ENCODE data around the gene FGFBP3. TPM values are rescaled to one million over a fixed set of nuclear protein-coding genes. Genes with fewer than 3 reads are reported as not detected.

Gene FGFBP3
- polyA plus RNA-seq, 1 donor = 1.9 TPM

DNA sequence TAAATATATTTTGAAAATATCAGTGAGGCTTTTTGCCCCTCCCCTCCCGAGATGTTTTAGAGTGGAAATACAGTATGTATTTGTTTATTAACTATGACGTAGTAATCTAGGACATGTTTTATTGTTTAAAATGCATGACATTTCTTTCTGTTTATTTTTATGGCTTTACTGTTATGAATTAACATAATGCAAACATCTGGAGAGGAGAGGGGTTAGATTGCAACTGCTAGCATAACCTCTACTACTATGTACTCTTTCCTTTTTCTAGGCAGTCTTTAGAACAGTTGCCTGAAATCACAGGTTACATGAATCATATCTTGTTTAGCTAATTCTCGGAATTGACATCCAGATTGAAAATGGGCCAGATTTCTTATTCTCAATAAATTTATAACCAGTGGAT, 21.7 kb upstream of the FGFBP3 start:
- no peak overlapping the region for H3K4me3 ChIP-seq (ENCODE audit: low read length)
- 63% methylated on average over 2 of the region's 3 CpGs for whole genome bisulfite sequencing (ENCODE audit: insufficient coverage, low lambda C conversion rate)
- H3K9me3 ChIP-seq (ENCODE audit: control insufficient read depth, low read depth, low read length) = no peaks in the 10 kb centered on the region
- no peaks in the 10 kb centered on the region for H3K4me1 ChIP-seq (ENCODE audit: control insufficient read depth, insufficient read depth, low read length)
- H3K27ac ChIP-seq (ENCODE audit: low read length) = no peak overlapping the region
- H3K27me3 ChIP-seq (ENCODE audit: control insufficient read depth, insufficient read depth, low read length) = no peaks in the 10 kb centered on the region
- H3K36me3 ChIP-seq (ENCODE audit: control insufficient read depth, insufficient read depth, low read length) = peaks cover 18% of the 10 kb centered on the region
- DNase-seq = no peak

DNA sequence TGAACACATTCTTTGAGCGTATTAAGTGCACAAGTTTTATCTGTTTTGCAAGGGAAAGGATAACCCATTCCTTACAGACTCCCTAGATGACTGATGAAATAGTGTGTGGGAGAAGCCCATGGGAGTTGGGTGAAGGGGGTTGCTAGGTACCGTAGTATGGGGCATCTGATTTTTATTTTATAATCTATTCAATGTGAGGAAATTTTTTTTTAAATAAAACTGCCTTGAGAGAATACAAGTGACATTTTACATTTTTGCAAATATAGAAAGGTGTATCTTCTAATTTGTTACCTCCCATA, 15.7 kb upstream of the FGFBP3 start:
- Histone ChIP-seq H3K4me1 (ENCODE audit: control insufficient read depth, insufficient read depth, low read length) (peaks cover 3% of the 10 kb centered on the region), H3K27me3 (ENCODE audit: control insufficient read depth, insufficient read depth, low read length) (no peaks in the 10 kb centered on the region), H3K36me3 (ENCODE audit: control insufficient read depth, insufficient read depth, low read length) (peaks cover 3% of the 10 kb centered on the region), H3K4me3 (ENCODE audit: low read length) (peak overlapping the region; percentile 84), H3K27ac (ENCODE audit: low read length) (no peak overlapping the region), H3K9me3 (ENCODE audit: control insufficient read depth, low read depth, low read length) (peaks cover under 1% of the 10 kb centered on the region)
- no peak for DNase-seq
- 20% methylated on average over 1 of the region's 2 CpGs for WGBS (ENCODE audit: insufficient coverage, low lambda C conversion rate)

DNA sequence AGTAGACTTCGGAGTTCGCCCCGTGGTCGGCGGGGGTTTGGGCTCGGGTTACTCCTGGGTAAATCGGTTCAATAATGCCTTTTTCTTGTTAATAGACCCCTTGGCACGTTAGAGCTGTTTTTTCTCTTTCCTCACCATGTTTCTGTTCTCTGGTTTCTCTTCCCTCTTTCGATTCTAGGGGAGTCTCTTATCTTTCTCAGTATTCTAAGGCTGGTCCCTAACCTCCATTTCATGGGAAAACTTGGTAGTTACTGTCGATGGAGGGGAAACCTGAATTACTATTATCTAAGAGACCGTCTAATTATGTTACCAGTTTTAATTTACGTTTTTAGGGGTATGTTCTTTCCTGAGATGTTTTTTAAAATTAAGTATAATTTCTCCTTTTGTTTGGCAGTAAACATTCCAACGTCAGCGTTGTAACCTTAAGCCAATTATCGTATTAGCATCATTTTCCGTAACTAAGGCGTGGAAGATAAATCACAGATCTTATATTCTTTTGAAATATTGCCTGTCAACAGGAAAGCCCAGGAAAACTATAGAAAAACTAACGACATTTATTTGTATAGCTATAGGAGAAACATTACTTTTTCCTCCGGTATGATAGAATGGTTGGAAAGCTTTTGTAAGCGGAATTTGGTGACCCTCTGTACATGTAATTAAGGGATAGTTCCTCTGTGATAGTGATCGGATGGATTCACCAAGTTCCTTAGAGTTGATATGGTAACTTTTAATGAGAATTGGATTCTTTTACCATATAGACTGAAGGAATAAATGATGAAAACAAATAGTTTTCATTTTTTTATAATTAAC, 15.1 kb upstream of the FGFBP3 start:
- peak in 1 of 2 donors; percentile 9 for DNase-seq
- H3K9me3 ChIP-seq (ENCODE audit: control insufficient read depth, low read depth, low read length) = peaks cover 6% of the 10 kb centered on the region

DNA sequence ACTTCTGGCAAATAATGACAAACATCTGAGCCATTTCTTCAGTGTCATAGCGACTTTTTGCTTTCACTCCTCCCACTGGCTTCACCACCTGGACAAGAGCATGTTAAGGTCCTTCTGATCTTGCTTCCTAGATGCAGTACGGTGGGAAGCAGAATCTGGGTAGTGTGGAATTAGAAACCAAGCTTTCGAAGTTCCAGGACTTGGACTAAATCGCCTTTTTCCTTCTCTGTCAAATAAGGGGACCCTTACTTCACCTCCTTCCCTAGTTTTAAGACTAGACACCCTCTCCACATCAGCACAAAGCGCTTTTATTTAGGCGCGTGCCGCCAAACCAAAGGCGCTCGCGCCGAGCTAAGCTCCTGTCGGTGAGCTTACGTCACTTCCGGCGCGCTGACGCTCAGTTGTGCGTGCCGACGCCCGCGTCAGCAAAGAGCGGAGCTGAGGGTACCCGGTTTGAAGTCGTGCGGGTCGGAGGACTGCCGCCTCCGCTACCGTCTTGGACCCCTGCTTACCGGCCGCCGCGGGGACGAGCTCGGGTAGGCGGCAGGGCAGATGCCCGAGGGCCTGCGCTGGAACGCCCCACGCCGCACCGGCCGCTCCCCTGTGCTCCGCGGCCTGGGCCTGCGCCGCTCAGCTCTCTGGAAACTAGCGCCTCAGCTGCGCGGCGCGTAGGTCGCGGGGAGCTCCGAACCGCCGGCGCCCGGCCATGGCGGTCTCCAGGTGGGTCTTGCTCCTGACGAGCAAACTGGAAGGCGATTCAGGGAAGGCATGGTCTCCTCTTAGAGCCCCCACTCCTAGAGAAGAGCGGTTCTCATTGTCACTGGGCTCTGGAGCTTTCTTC, 14.3 kb upstream of the FGFBP3 start, which contains the start of gene BTAF1:
Gene BTAF1 (plus strand): TSS at position 400 of the 841 bp plus-strand sequence. CDS start 307 bp downstream, at position 707.
- Histone ChIP-seq H3K36me3 (ENCODE audit: control insufficient read depth, insufficient read depth, low read length) (no peaks in the 10 kb centered on the region), H3K4me1 (ENCODE audit: control insufficient read depth, insufficient read depth, low read length) (peaks cover 3% of the 10 kb centered on the region), H3K9me3 (ENCODE audit: control insufficient read depth, low read depth, low read length) (peaks cover 11% of the 10 kb centered on the region)

More for the DNA sequence above, 15.1 kb upstream of the FGFBP3 start:
- 6% methylated on average over 3 of the region's 21 CpGs for WGBS (ENCODE audit: insufficient coverage, low lambda C conversion rate)
- H3K36me3 ChIP-seq (ENCODE audit: control insufficient read depth, insufficient read depth, low read length) = peaks cover 3% of the 10 kb centered on the region
- peak overlapping the region; percentile 85 for H3K27ac ChIP-seq (ENCODE audit: low read length)
- H3K27me3 ChIP-seq (ENCODE audit: control insufficient read depth, insufficient read depth, low read length) = no peaks in the 10 kb centered on the region
- peak overlapping the region; percentile 84 for H3K4me3 ChIP-seq (ENCODE audit: low read length)
- H3K4me1 ChIP-seq (ENCODE audit: control insufficient read depth, insufficient read depth, low read length) = peaks cover 3% of the 10 kb centered on the region

DNA sequence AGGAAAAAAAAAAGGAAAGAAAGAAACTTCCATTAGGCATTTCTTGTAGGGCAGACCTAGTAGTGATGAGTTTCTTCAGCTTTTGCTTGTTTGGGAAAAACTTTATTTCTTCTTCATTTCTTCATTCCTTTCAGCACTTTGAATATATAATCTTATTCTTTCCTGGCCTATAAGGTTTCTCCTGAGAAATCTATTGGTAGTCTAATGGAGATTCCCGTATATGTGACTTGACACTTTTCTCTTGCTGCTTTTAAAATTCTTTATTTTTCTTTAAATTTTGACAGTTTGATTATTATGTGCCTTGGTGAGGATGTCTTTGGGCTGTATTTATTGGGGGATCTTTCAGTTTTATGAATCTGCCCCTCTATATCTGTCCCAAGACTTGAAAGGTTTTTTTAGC, 10.4 kb upstream of the FGFBP3 start:
- no peak for DNase-seq
- Histone ChIP-seq H3K27ac (ENCODE audit: low read length) (no peak overlapping the region), H3K9me3 (ENCODE audit: control insufficient read depth, low read depth, low read length) (peaks cover 11% of the 10 kb centered on the region), H3K4me1 (ENCODE audit: control insufficient read depth, insufficient read depth, low read length) (no peaks in the 10 kb centered on the region), H3K36me3 (ENCODE audit: control insufficient read depth, insufficient read depth, low read length) (no peaks in the 10 kb centered on the region), H3K4me3 (ENCODE audit: low read length) (no peak overlapping the region), H3K27me3 (ENCODE audit: control insufficient read depth, insufficient read depth, low read length) (no peaks in the 10 kb centered on the region)
- 100% methylated on average over 1 of the region's 1 CpG for WGBS (ENCODE audit: insufficient coverage, low lambda C conversion rate)

More for the DNA sequence above, 14.3 kb upstream of the FGFBP3 start, which contains the start of gene BTAF1:
- 0% methylated on average over 1 of the region's 65 CpGs for WGBS (ENCODE audit: insufficient coverage, low lambda C conversion rate)
- Histone ChIP-seq H3K4me3 (ENCODE audit: low read length) (peak within 1 kb of the TSS; percentile 84), H3K27me3 (ENCODE audit: control insufficient read depth, insufficient read depth, low read length) (no peaks in the 10 kb centered on the region), H3K27ac (ENCODE audit: low read length) (peak within 1 kb of the TSS; percentile 85)
- DNase-seq = peak; percentile 96 to 98

DNA sequence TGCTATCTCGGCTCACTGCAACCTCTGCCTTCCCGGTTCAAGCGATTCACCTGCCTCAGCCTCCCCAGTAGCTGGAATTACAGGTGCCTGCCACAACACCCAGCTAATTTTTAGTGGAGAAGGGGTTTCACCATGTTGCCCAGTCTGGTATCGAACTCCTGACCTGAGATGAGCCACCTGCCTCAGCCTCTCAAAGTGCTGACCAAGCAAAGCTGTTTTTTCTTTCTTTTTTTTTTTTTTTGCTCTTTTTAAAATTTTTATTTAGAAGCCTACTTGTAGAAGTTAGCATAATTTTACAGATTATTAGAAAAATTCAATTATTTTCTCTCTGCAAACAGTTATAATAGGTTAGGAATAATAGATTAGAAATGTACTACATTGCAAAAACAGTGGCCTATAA, 1.2 kb upstream of the FGFBP3 start:
- Histone ChIP-seq H3K9me3 (ENCODE audit: control insufficient read depth, low read depth, low read length) (no peaks in the 10 kb centered on the region), H3K4me3 (ENCODE audit: low read length) (no peak overlapping the region), H3K36me3 (ENCODE audit: control insufficient read depth, insufficient read depth, low read length) (no peaks in the 10 kb centered on the region), H3K4me1 (ENCODE audit: control insufficient read depth, insufficient read depth, low read length) (no peaks in the 10 kb centered on the region), H3K27me3 (ENCODE audit: control insufficient read depth, insufficient read depth, low read length) (peaks cover 4% of the 10 kb centered on the region), H3K27ac (ENCODE audit: low read length) (no peak overlapping the region)
- WGBS (ENCODE audit: insufficient coverage, low lambda C conversion rate) = no CpG with 5 or more reads among the region's 4 CpGs
- no peak for DNase-seq

DNA sequence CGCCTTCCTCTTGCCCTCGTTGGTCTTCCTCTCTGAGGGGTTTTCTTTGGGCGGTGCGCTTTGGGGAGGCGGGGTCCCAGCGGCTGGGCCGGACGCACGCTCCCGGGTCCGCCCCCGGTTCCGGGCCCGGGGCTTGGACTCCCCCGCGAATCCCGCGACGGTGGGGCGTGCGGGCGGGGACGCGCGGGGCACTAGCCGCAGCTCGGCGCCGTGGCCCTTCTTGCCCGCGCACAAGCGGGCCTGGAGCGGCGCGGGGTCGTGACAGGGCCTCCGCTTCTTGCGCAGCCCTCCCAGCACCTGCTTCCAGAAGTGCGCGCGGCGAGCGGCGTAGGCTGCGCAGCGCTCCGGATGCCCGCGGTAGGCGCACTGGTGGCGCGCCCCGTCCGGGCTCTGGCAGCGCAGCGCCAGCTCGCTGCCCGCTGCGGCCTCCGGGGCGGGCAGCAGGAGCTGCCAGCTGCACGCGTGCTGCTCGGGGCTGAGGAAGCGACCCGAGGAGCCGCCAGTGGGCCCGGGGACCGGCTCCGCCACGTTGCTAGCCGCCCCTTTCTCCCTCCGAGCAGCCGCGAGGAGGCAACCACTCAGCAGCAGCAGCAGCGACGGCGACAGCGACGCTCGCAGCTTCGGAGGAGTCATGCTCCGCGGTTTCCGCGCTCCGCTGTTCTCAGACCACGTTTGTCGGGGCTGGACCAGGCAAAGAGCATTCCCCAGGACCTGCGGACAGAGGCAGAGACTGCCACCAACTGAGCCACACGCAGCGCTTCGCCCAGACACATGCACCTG, 759 bp downstream of the FGFBP3 start:
- Histone ChIP-seq H3K9me3 (ENCODE audit: control insufficient read depth, low read depth, low read length) (no peaks in the 10 kb centered on the region), H3K4me1 (ENCODE audit: control insufficient read depth, insufficient read depth, low read length) (no peaks in the 10 kb centered on the region), H3K27me3 (ENCODE audit: control insufficient read depth, insufficient read depth, low read length) (peaks cover 2% of the 10 kb centered on the region), H3K27ac (ENCODE audit: low read length) (peak overlapping the region; percentile 10), H3K36me3 (ENCODE audit: control insufficient read depth, insufficient read depth, low read length) (no peaks in the 10 kb centered on the region), H3K4me3 (ENCODE audit: low read length) (peak overlapping the region; percentile 63)
- no CpG with 5 or more reads among the region's 93 CpGs for WGBS (ENCODE audit: insufficient coverage, low lambda C conversion rate)
- DNase-seq = peak; percentile 73 to 91

DNA sequence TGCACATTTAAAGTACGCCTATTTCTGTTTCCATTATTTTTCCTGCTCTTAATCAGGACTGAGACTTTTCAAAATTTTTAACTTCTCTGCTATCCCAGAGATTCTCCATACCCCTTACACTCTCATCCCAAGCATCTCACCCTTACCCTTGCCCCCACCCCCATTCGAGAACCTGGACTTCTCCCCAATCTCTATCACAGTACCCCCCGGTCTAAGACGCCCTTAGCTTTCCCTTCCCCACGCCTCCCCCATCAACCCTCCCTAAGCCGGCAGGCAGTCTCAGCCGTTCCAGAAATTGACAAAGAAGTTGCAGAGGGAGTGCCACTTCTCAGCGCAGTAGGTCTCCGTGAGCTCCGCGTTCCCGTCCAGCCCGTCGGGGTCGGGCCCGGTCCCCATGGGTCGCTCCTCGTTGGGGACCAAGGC, 1.4 kb downstream of the FGFBP3 start:
- no peak for DNase-seq
- Histone ChIP-seq H3K4me1 (ENCODE audit: control insufficient read depth, insufficient read depth, low read length) (no peaks in the 10 kb centered on the region), H3K27ac (ENCODE audit: low read length) (no peak overlapping the region), H3K36me3 (ENCODE audit: control insufficient read depth, insufficient read depth, low read length) (no peaks in the 10 kb centered on the region), H3K9me3 (ENCODE audit: control insufficient read depth, low read depth, low read length) (no peaks in the 10 kb centered on the region), H3K4me3 (ENCODE audit: low read length) (peak overlapping the region; percentile 63), H3K27me3 (ENCODE audit: control insufficient read depth, insufficient read depth, low read length) (no peaks in the 10 kb centered on the region)
- 85% methylated on average over 1 of the region's 18 CpGs for WGBS (ENCODE audit: insufficient coverage, low lambda C conversion rate)

DNA sequence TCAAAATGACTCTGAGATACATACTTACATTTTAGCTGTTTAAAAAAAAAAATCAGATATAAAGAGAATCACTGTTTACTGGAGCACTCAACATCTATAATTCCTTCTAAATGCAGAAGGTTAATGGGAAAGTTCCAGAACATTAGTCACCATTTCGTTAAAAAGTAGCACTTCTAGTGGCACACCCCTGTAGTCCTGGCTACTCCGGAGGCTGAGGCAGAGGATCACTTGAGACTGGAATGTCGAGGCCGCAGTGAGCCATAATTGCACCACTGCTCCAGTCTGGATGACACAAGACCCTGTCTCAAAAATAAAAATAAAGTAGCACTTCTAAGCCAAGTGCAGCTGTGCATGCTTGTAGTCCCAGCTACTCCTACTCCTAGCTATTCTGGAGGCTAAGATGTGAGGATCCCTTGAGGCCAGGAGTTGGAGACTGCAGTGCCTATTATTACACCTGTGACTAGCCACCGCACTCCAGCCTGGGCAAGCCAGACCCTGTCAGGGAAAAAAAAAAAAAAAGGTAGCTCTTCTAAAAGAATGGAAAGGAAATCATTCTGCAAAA, 2.2 kb downstream of the FGFBP3 start:
- H3K9me3 ChIP-seq (ENCODE audit: control insufficient read depth, low read depth, low read length) = no peaks in the 10 kb centered on the region
- no peak overlapping the region for H3K27ac ChIP-seq (ENCODE audit: low read length)
- no CpG with 5 or more reads among the region's 5 CpGs for WGBS (ENCODE audit: insufficient coverage, low lambda C conversion rate)
- no peak for DNase-seq
- no peak overlapping the region for H3K4me3 ChIP-seq (ENCODE audit: low read length)
- no peaks in the 10 kb centered on the region for H3K27me3 ChIP-seq (ENCODE audit: control insufficient read depth, insufficient read depth, low read length)
- H3K4me1 ChIP-seq (ENCODE audit: control insufficient read depth, insufficient read depth, low read length) = no peaks in the 10 kb centered on the region
- no peaks in the 10 kb centered on the region for H3K36me3 ChIP-seq (ENCODE audit: control insufficient read depth, insufficient read depth, low read length)
